ENCODE measurements around the gene PIPOX. TPM values are rescaled to one million over a fixed set of nuclear protein-coding genes. Genes with fewer than 3 reads are reported as not detected.

The PIPOX gene
- total and polyA plus RNA-seq, 2 of the 13 experiments (the other 11 are each of a cell fraction or from before 2014, with no cell fraction given) = 87.3 to 154 TPM

GRCh38 chr17:29002811-29003210, 40.1 kb upstream of the PIPOX start:
- ChIA-PET CTCF (ENCODE audit: low intra/inter-chr PET ratio, low total read pairs) (no interaction called here), POLR2A (interaction anchor here (0.8 kb wide), 1 partner anchor 40 kb away, joined by 3 read pairs; the partner anchor contains the start of gene PIPOX)
- no peak for FAIRE-seq
- no peak for DNase-seq (ENCODE audit: low spot score)
- intact Hi-C loops (cut with micrococcal nuclease; ENCODE audit: unreplicated experiment) = no loop called here
- H3K4me3 ChIP-seq (replicated peaks in 1 of 3; ENCODE audit: insufficient read depth in 1 of 3, low read depth in 2 of 3, low read length in 3 of 3) = no peak overlapping the region
- H3K9me3 ChIP-seq (ENCODE audit: low read length) = no peaks in the 10 kb centered on the region
- peaks cover 8% of the 10 kb centered on the region; the same call in 1 of the 2 replicates for H4K20me1 ChIP-seq (ENCODE audit: insufficient read depth, low read length)
- ATAC-seq = no peak
- no peak overlapping the region for H2AFZ ChIP-seq (ENCODE audit: low read length)
- H3K9ac ChIP-seq (ENCODE audit: insufficient read depth, low read depth, low read length) = no peak overlapping the region
- H3K79me2 ChIP-seq (ENCODE audit: insufficient read depth, low read length) = no peaks in the 10 kb centered on the region
- TF ChIP-seq RNF2 (conservative IDR thresholded peaks at IDR 0.05; ENCODE audit: low read depth) = no peak
- TF ChIP-seq ZNF768 (CRISPR knock-in tag; IDR thresholded peaks at IDR 0.05) = peak; percentile 76
- WGBS (ENCODE audit: low lambda C conversion rate) = 4% methylated on average over 4 of the region's 4 CpGs
- in situ Hi-C loops (cut with HindIII; ENCODE audit: extremely low pct_ligation_motif_present, low pct_unique_long_range_greater_than_20kb) = no loop called here
- no TSS peak for BruUV-seq (replicated peaks)
- no peak overlapping the region for H3K27ac ChIP-seq (ENCODE audit: extremely low read length, insufficient read depth, low read length)
- H3K27me3 ChIP-seq (ENCODE audit: control insufficient read depth in 1 of 2, insufficient read depth in 2 of 2, low read length in 2 of 2) = peaks cover 11 to 53% of the 10 kb centered on the region in 2 experiments
- H3K4me2 ChIP-seq (ENCODE audit: low read depth, low read length) = no peak overlapping the region
- peaks cover 11% of the 10 kb centered on the region for H3K4me1 ChIP-seq (ENCODE audit: insufficient read depth, low read length)
- H3K36me3 ChIP-seq (replicated peaks in 1 of 2; ENCODE audit: control insufficient read depth in 1 of 2, insufficient read depth in 2 of 2, low read length in 2 of 2) = no peaks in the 10 kb centered on the region

GRCh38 chr17:29003289-29003688, 39.7 kb upstream of the PIPOX start:
- ChIA-PET POLR2A (no interaction called here), CTCF (ENCODE audit: low intra/inter-chr PET ratio, low total read pairs) (no interaction called here)
- no peak overlapping the region for H3K4me3 ChIP-seq (replicated peaks in 1 of 3; ENCODE audit: insufficient read depth in 1 of 3, low read depth in 2 of 3, low read length in 3 of 3)
- no peaks in the 10 kb centered on the region for H3K79me2 ChIP-seq (ENCODE audit: insufficient read depth, low read length)
- peaks cover 11 to 53% of the 10 kb centered on the region in 2 experiments for H3K27me3 ChIP-seq (ENCODE audit: control insufficient read depth in 1 of 2, insufficient read depth in 2 of 2, low read length in 2 of 2)
- no peak overlapping the region for H2AFZ ChIP-seq (ENCODE audit: low read length)
- H3K4me1 ChIP-seq (ENCODE audit: insufficient read depth, low read length) = peaks cover 15% of the 10 kb centered on the region
- FAIRE-seq = no peak
- no peak for DNase-seq (ENCODE audit: low spot score)
- ATAC-seq = no peak
- no peaks in the 10 kb centered on the region for H3K9me3 ChIP-seq (ENCODE audit: low read length)
- H3K4me2 ChIP-seq (ENCODE audit: low read depth, low read length) = no peak overlapping the region
- TF ChIP-seq BORCS8-MEF2B (CRISPR knock-in tag; IDR thresholded peaks at IDR 0.05) (no peak), ZNF280B (CRISPR knock-in tag; IDR thresholded peaks at IDR 0.05; ENCODE audit: borderline replicate concordance) (no peak), KDM5A (IDR thresholded peaks at IDR 0.05; ENCODE audit: borderline replicate concordance, low read length) (no peak), HMGXB4 (CRISPR knock-in tag; IDR thresholded peaks at IDR 0.05; ENCODE audit: borderline replicate concordance in 1 of 2, low read depth in 1 of 2) (no peak), ZNF746 (CRISPR knock-in tag; IDR thresholded peaks at IDR 0.05) (no peak), ZNF607 (CRISPR knock-in tag; IDR thresholded peaks at IDR 0.05; ENCODE audit: borderline replicate concordance) (no peak), CEBPB (IDR thresholded peaks at IDR 0.05; ENCODE audit: borderline replicate concordance, low read depth, low read length) (no peak)
- BruUV-seq (replicated peaks) = no TSS peak
- in situ Hi-C loops (cut with HindIII; ENCODE audit: extremely low pct_ligation_motif_present, low pct_unique_long_range_greater_than_20kb) (no loop called here), intact Hi-C loops (cut with micrococcal nuclease; ENCODE audit: unreplicated experiment) (no loop called here)
- H3K9ac ChIP-seq (ENCODE audit: insufficient read depth, low read depth, low read length) = no peak overlapping the region
- no peak overlapping the region for H3K27ac ChIP-seq (ENCODE audit: extremely low read length, insufficient read depth, low read length)
- H4K20me1 ChIP-seq (ENCODE audit: insufficient read depth, low read length) = peaks cover 8% of the 10 kb centered on the region; the same call in 1 of the 2 replicates
- 0% methylated on average over 3 of the region's 12 CpGs for WGBS (ENCODE audit: low lambda C conversion rate)
- H3K36me3 ChIP-seq (replicated peaks in 1 of 2; ENCODE audit: control insufficient read depth in 1 of 2, insufficient read depth in 2 of 2, low read length in 2 of 2) = no peaks in the 10 kb centered on the region
